Esophagus squamous epithelium (tissue), 4 donors: ENCODE data around the gene RGS3.

Experiments used
- CTCF ChIP-seq, 6 experiments: fragments of 450-650 bp in 4 of 6; fragments of 200-600 bp in 2 of 6; sonication (generic) in 2 of 6; IDR thresholded peaks; one replicate each; pipeline ENCODE4 v1.5.1; 2016 to 2019; ENCODE audit warnings: antibody characterized with exemption in 6 of 6, mild to moderate bottlenecking in 4 of 6, moderate library complexity in 4 of 6
- POLR2A ChIP-seq, 4 donors: fragments of 450-650 bp; IDR thresholded peaks; one replicate each; pipeline ENCODE4 v1.6.1; 2017; ENCODE audit warnings: antibody characterized with exemption in 4 of 4, mild to moderate bottlenecking in 4 of 4, moderate library complexity in 3 of 4

GRCh38 chr9:113493203-113493520 is 29.6 kb downstream of the RGS3 start:
- no peak for TF ChIP-seq CTCF (IDR thresholded peaks at IDR 0.05)
- TF ChIP-seq POLR2A (IDR thresholded peaks at IDR 0.05) = no peak
